Measurements from ENCODE around the gene UPP1. TPM values are rescaled to one million over a fixed set of nuclear protein-coding genes. Genes with fewer than 3 reads are reported as not detected.

The UPP1 gene
- total and polyA plus RNA-seq, 4 donors, result 6.1 to 282 (median 82.9) TPM

DNA sequence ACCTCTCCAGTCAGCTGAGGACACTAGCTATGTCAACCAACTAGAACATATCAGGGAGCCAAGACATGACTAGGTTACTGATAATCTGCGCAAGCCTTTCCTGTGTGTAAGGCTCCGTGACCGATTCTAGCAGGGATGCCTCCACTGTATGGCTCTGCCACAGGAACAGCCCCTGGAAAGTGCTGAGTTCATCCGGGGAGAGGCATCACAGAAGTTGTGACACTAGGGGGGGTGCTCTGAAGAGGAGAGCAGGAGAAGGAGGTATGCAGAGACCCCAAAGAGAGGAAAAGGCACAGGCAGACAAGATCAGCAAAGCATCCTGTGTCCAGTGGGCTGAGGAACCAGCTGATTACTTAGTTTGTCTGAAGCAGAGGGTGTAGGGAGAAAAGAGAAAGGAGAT lies 13.5 kb downstream of the UPP1 start:
- DNase-seq, result no peak
- H3K27me3 ChIP-seq (ENCODE audit: control insufficient read depth in 3 of 3, insufficient read depth in 3 of 3, low read length in 2 of 3), result no peaks in the 10 kb centered on the region
- TF ChIP-seq, protein P1, sequence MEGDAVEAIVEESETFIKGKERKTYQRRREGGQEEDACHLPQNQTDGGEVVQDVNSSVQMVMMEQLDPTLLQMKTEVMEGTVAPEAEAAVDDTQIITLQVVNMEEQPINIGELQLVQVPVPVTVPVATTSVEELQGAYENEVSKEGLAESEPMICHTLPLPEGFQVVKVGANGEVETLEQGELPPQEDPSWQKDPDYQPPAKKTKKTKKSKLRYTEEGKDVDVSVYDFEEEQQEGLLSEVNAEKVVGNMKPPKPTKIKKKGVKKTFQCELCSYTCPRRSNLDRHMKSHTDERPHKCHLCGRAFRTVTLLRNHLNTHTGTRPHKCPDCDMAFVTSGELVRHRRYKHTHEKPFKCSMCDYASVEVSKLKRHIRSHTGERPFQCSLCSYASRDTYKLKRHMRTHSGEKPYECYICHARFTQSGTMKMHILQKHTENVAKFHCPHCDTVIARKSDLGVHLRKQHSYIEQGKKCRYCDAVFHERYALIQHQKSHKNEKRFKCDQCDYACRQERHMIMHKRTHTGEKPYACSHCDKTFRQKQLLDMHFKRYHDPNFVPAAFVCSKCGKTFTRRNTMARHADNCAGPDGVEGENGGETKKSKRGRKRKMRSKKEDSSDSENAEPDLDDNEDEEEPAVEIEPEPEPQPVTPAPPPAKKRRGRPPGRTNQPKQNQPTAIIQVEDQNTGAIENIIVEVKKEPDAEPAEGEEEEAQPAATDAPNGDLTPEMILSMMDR (IDR thresholded peaks at IDR 0.05; ENCODE audit: control extremely low read depth, extremely low read depth), result no peak
- peaks cover 0 to 55% (median 10%) of the 10 kb centered on the region in 4 donors for H3K36me3 ChIP-seq (ENCODE audit: control insufficient read depth in 4 of 4, insufficient read depth in 4 of 4, low read length in 4 of 4)
- H3K9me3 ChIP-seq (ENCODE audit: control insufficient read depth in 4 of 4, insufficient read depth in 3 of 4, low read length in 3 of 4), result peaks cover 0 to 2% (median 0%) of the 10 kb centered on the region in 4 donors
- H3K27ac ChIP-seq (ENCODE audit: low read depth in 1 of 2, low read length in 1 of 2), result no peak overlapping the region
- no peak overlapping the region for H3K4me3 ChIP-seq
- no peak overlapping the region for H3K9ac ChIP-seq (ENCODE audit: insufficient read depth in 1 of 2, low read length in 2 of 2)
- ATAC-seq (ENCODE audit: insufficient read depth, low FRiP score), result no peak
- WGBS, 2 donors, result 96 to 97% methylated on average over 4 of the region's 4 CpGs
- peaks cover 0 to 4% (median 0%) of the 10 kb centered on the region in 5 donors for H3K4me1 ChIP-seq (ENCODE audit: control insufficient read depth in 5 of 5, insufficient read depth in 5 of 5, low read length in 5 of 5)

DNA sequence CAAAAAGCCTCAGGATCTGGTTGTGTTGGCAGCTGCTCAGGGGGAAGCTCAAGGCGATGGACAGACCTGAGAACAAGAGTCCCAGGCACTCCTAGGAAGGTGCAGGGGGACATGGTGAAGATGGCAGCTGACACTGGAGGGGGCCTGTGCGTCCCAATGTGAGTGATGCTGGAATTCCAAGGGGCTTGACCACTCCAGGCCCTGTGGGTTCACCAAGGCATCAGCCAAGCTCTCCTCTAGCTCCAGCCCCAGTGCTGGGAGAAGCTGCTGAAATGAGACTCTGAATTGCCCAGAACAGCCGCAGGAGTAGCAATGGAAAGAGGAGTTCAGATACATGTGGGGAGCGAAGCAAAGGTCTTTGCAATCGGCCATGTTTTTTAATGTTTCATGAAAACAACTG lies 16.0 kb downstream of the UPP1 start:
- Histone ChIP-seq H3K9me3 (ENCODE audit: control insufficient read depth in 4 of 4, insufficient read depth in 3 of 4, low read length in 3 of 4) (peaks cover 0 to 2% (median 0%) of the 10 kb centered on the region in 4 donors), H3K9ac (ENCODE audit: insufficient read depth in 1 of 2, low read length in 2 of 2) (no peak overlapping the region), H3K4me1 (ENCODE audit: control insufficient read depth in 5 of 5, insufficient read depth in 5 of 5, low read length in 5 of 5) (no peaks in the 10 kb centered on the region), H3K36me3 (ENCODE audit: control insufficient read depth in 4 of 4, insufficient read depth in 4 of 4, low read length in 4 of 4) (peaks cover 0 to 59% (median 12%) of the 10 kb centered on the region in 4 donors), H3K27ac (ENCODE audit: low read depth in 1 of 2, low read length in 1 of 2) (no peak overlapping the region), H3K4me3 (no peak overlapping the region), H3K27me3 (ENCODE audit: control insufficient read depth in 3 of 3, insufficient read depth in 3 of 3, low read length in 2 of 3) (no peaks in the 10 kb centered on the region)
- no peak for ATAC-seq (ENCODE audit: insufficient read depth, low FRiP score)
- TF ChIP-seq, protein P1 (IDR thresholded peaks at IDR 0.05; ENCODE audit: control extremely low read depth, extremely low read depth), result no peak
- WGBS, 2 donors, result 95 to 98% methylated on average over 5 of the region's 5 CpGs
- DNase-seq, result no peak

DNA sequence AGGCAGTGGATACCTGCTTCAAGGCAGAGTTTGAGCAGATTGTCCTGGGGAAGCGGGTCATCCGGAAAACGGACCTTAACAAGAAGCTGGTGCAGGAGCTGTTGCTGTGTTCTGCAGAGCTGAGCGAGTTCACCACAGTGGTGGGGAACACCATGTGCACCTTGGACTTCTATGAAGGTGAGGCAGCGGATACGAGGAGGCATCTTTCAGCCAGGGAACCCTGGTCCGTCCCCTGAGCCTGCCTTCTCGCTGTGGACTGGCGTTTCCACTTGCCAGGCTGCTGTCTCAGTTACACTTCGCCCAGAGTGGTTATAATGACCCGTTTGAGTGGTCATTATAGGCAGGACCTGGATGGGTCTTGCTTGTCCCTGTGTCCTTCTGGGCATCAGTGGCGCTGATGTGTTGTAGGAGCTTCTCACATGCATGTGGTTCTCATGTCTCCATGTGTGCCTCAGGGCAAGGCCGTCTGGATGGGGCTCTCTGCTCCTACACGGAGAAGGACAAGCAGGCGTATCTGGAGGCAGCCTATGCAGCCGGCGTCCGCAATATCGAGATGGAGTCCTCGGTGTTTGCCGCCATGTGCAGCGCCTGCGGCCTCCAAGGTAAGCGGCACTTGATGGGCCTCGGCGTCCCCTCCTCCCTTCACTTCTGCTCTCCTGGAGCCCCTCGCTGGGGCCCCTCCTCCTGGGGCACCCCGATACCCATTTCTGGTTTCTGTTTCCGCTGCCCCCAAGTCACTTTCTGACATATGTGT lies 18.0 kb downstream of the UPP1 start:
- no peak overlapping the region for H3K9ac ChIP-seq (ENCODE audit: insufficient read depth in 1 of 2, low read length in 2 of 2)
- DNase-seq (no peak), ATAC-seq (ENCODE audit: insufficient read depth, low FRiP score) (no peak)
- H3K4me1 ChIP-seq (ENCODE audit: control insufficient read depth in 5 of 5, insufficient read depth in 5 of 5, low read length in 5 of 5), result no peaks in the 10 kb centered on the region
- peaks cover 0 to 2% (median 0%) of the 10 kb centered on the region in 4 donors for H3K9me3 ChIP-seq (ENCODE audit: control insufficient read depth in 4 of 4, insufficient read depth in 3 of 4, low read length in 3 of 4)
- no peak overlapping the region for H3K27ac ChIP-seq (ENCODE audit: low read depth in 1 of 2, low read length in 1 of 2)
- no peaks in the 10 kb centered on the region for H3K27me3 ChIP-seq (ENCODE audit: control insufficient read depth in 3 of 3, insufficient read depth in 3 of 3, low read length in 2 of 3)
- 96 to 98% methylated on average over 29 of the region's 29 CpGs for WGBS, 2 donors
- no peak overlapping the region for H3K4me3 ChIP-seq
- peaks cover 0 to 46% (median 12%) of the 10 kb centered on the region in 4 donors for H3K36me3 ChIP-seq (ENCODE audit: control insufficient read depth in 4 of 4, insufficient read depth in 4 of 4, low read length in 4 of 4)
- TF ChIP-seq, protein P1 (IDR thresholded peaks at IDR 0.05; ENCODE audit: control extremely low read depth, extremely low read depth), result no peak
